Psoas muscle (tissue), 8 donors: ENCODE results near the gene NUBP2. TPM values are rescaled to one million over a fixed set of nuclear protein-coding genes. Genes with fewer than 3 reads are reported as not detected.
A peak's percentile ranks its signal among the peaks of the same experiment; 100 is the strongest.

Experiments
- ATAC-seq, 4 donors: fragments of 200-7000 bp; cut with Tn5 transposase; one replicate each; pipeline ENCODE4 v1.9.1; 2020; ENCODE audit warnings: moderate library complexity in 3 of 4, mild to moderate bottlenecking in 2 of 4
- DNase-seq, 2 donors: peaks; one replicate each; pipeline ENCODE4 v3.0.0-alpha.2; 2020
- H3K27ac ChIP-seq: fragments of 200-600 bp; one replicate; pipeline ENCODE4 v1.8.0; 2022
- H3K27me3 ChIP-seq, 3 donors: fragments of 200-600 bp in 1 of 3; one replicate each; pipeline versions ENCODE4 v1.6.1 to v1.8.0; 2013 to 2022; ENCODE audit warnings: low read length in 2 of 3, mild to moderate bottlenecking in 2 of 3, moderate library complexity in 1 of 3; ENCODE audit not compliant: insufficient read depth in 3 of 3
- H3K36me3 ChIP-seq, 2 donors: fragments of 200-600 bp in 1 of 2; one replicate each; pipeline versions ENCODE4 v1.6.1 to v1.8.0; 2013 to 2022; ENCODE audit warnings: low read depth in 1 of 2, mild to moderate bottlenecking in 1 of 2, moderate library complexity in 1 of 2; ENCODE audit not compliant: insufficient read depth in 1 of 2
- H3K4me1 ChIP-seq: fragments of 200-600 bp; one replicate; pipeline ENCODE4 v1.8.0; 2022
- H3K4me3 ChIP-seq: fragments of 200-600 bp; one replicate; pipeline ENCODE4 v1.8.0; 2022; ENCODE audit warnings: mild to moderate bottlenecking
- H3K9me3 ChIP-seq: fragments of 200-600 bp; one replicate; pipeline ENCODE4 v1.8.0; 2022
- WGBS, 3 donors: extraction: QIAGEN DNeasy Blood & Tissue Kit; methylation state at CpG; one replicate each; pipeline versions ENCODE4 v1.1.6 to v1.1.7; 2013; 5-methylcytosine and 5-hydroxymethylcytosine counted together
- intact Hi-C, 2 donors: fragments of 100-400 bp; cut with DNase I; formaldehyde crosslinking; loops; one replicate each; pipeline versions ENCODE4 v1.11.0 to v1.14.2; 2022
- polyA plus RNA-seq, 3 donors: library from polyadenylated mRNA; stranded (reverse); fragments of 200-250 nt; gene quantifications; one replicate each; pipeline ENCODE4 v1.2.3, GENCODE V29; 2013
- total RNA-seq, 4 donors: library from RNA; stranded (reverse); fragmentation: NEBNext Ultra II Directional in 2 of 4; extraction: Animal tissue kit (Norgen Biotek cat#: 25700) in 2 of 4; gene quantifications; one replicate each; pipeline versions ENCODE4 v1.2.1 to v1.2.4, GENCODE V29; 2021 to 2023
- TF ChIP-seq, protein P1 (sequence below): fragments of 200-600 bp; IDR thresholded peaks from one replicate; pipeline ENCODE4 v1.8.0; 2022; ENCODE audit warnings: antibody characterized with exemption
- donor health status: healthy with polysubstance abuse.
- donor health status: DM: no; HTN: no; CAD: no; lungs with moderate emphysema.
- donor health status: Bipolar disorder and iron deficiency.
- donor health status: healthy.
- donor health status: DM: yes; HTN: yes; CAD: no.
- donor health status: DM: no; HTN: no; CAD: no.
- donor health status: DM: no; HTN: no; CAD: no.
- donor health status: DM: yes; HTN: yes; CAD: no.

The NUBP2 gene
- total and polyA plus RNA-seq, 7 donors: 34.7 to 96.0 (median 44.7) TPM

DNA sequence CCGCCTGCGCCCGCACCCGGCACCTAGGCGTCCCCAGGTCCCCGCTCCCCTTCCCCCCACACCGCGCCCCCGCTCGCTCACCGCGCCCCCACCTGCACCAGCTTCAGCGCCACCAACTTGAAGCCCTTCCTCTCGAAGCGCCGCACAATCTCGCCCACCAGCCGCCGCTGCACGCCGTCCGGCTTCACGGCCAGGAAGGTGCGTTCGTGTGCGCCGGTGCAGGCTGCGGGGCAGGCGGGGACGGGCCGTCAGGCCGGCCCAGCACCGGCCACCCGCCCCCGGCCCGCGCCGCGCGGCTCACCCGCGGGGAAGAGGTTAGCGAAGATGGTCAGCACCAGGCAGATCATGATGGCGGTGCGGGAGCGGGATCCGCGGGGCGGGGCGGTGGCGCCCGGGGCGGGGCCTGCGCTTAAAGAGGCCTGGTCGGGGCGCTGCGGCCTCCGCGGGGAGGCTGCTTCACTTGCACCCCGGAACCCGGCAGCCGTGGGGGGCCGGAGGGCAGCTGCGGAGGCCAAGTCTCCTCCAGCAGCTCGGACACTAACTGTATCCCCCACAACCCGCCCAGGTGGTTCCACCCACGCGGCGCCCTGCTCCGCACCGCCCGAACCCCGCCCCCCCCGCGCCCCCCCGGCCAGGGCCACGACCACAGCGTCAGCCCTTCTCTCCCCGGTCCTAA, 11.4 kb upstream of the NUBP2 start, which contains the start of gene NME3:
TSS of gene NME3 (minus strand) at position 356 of the 676 bp plus-strand sequence. CDS start at position 347, 9 bp downstream.
- TF ChIP-seq, protein P1, sequence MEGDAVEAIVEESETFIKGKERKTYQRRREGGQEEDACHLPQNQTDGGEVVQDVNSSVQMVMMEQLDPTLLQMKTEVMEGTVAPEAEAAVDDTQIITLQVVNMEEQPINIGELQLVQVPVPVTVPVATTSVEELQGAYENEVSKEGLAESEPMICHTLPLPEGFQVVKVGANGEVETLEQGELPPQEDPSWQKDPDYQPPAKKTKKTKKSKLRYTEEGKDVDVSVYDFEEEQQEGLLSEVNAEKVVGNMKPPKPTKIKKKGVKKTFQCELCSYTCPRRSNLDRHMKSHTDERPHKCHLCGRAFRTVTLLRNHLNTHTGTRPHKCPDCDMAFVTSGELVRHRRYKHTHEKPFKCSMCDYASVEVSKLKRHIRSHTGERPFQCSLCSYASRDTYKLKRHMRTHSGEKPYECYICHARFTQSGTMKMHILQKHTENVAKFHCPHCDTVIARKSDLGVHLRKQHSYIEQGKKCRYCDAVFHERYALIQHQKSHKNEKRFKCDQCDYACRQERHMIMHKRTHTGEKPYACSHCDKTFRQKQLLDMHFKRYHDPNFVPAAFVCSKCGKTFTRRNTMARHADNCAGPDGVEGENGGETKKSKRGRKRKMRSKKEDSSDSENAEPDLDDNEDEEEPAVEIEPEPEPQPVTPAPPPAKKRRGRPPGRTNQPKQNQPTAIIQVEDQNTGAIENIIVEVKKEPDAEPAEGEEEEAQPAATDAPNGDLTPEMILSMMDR: no peak
- no peaks in the 10 kb centered on the region for H3K9me3 ChIP-seq
- H3K4me3 ChIP-seq: peak within 1 kb of the TSS; percentile 76
- ATAC-seq (peak; percentile 42 to 57 (median 54)), DNase-seq (peak; percentile 81 to 88)
- peak within 1 kb of the TSS; percentile 90 for H3K27ac ChIP-seq
- H3K4me1 ChIP-seq: peaks cover 18% of the 10 kb centered on the region
- 0 to 1% (median 1%) methylated on average over 42 to 79 of the region's 79 CpGs for WGBS, 3 donors
- H3K36me3 ChIP-seq: peaks cover 4 to 48% of the 10 kb centered on the region in 2 donors
- no peaks in the 10 kb centered on the region for H3K27me3 ChIP-seq
- intact Hi-C loops: loop anchor here (5.0 to 10.0 kb wide), 2 partner anchors 64 to 173 kb away; partner anchors contain the start of genes MAPK8IP3 (in 1 of the 2) and MSRB1 (in 1 of the 2)

DNA sequence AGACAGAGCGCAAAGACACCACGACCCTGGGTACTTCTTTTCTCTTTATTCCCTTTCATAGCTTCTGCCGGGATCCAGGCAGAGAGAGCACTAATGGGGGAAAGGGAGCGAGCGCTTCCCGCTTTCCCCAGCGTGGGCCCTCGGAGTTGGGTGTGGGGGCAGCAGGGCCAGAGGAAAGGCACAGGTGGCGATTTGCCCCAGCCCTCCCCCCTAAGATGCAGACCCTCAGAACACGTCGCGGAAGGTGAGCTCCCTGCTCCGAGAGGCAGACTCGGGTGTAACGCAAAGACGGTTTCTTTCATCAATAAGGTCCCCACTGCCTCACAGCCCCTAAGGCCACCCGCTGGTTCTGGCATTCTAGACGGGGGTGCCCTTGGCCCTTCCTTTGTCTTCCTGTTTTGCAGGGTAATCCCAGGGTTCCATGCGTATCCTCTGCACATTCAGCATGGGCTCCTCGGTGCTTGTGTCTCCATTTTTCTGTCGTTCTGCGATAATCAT, 10.8 kb upstream of the NUBP2 start:
- 13 to 16% (median 14%) methylated on average over 20 to 22 of the region's 22 CpGs for WGBS, 3 donors
- ATAC-seq (no peak), DNase-seq (peak in 1 of 2 donors; percentile 56)
- no peaks in the 10 kb centered on the region for H3K9me3 ChIP-seq
- intact Hi-C loops: loop anchor here (5.0 to 10.0 kb wide), 2 partner anchors 65 to 173 kb away; partner anchors contain the start of genes MAPK8IP3 (in 1 of the 2) and MSRB1 (in 1 of the 2)
- peak overlapping the region; percentile 90 for H3K27ac ChIP-seq
- H3K36me3 ChIP-seq: peaks cover 4 to 48% of the 10 kb centered on the region in 2 donors
- TF ChIP-seq, protein P1: no peak
- H3K4me3 ChIP-seq: peak overlapping the region; percentile 76
- peaks cover 18% of the 10 kb centered on the region for H3K4me1 ChIP-seq
- no peaks in the 10 kb centered on the region for H3K27me3 ChIP-seq

DNA sequence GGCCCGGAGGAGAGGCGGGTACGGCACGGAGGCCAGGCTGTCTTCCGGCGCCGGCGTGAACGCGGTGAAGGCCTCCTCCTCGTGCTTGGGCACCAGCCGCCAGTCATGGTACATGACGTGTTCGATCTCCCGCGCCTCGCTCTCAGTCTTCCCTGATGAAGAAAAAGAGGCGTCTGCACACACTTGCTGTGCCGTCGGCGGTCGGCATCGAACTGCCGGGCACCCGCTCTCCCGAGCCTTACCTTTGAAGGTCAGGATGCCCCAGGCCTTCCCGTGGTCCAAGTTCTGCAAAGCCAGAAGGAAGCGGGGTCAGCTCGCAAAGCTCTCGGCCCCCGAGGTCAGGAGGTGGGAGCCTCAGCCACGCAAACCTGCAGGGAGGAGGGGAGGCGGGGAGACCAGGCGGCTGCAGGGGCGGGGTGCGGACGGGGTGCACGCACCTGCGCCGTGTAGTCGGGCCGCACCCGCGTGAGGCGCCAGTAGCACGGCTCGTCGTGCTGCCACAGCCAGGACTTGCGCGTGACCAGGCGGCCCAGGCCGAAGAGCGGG, 10.3 kb upstream of the NUBP2 start, which contains the start of gene EME2:
TSS of gene EME2 (plus strand) at position 449 of the 546 bp plus-strand sequence. CDS start 418 bp downstream, outside the sequence.
- Histone ChIP-seq H3K27ac (peak within 1 kb of the TSS; percentile 90), H3K4me1 (peaks cover 18% of the 10 kb centered on the region), H3K4me3 (peak within 1 kb of the TSS; percentile 76), H3K9me3 (no peaks in the 10 kb centered on the region), H3K27me3 (no peaks in the 10 kb centered on the region), H3K36me3 (peaks cover under 1 to 48% of the 10 kb centered on the region in 2 donors)
- intact Hi-C loops: loop anchor here (5.0 to 10.0 kb wide), 2 partner anchors 65 to 172 kb away; partner anchors contain the start of genes MAPK8IP3 (in 1 of the 2) and MSRB1 (in 1 of the 2)
- 0 to 1% (median 1%) methylated on average over 43 to 53 of the region's 53 CpGs for WGBS, 3 donors
- TF ChIP-seq, protein P1: no peak
- peak; percentile 7 to 13 (median 11) for ATAC-seq
- peak in 1 of 2 donors; percentile 61 for DNase-seq

DNA sequence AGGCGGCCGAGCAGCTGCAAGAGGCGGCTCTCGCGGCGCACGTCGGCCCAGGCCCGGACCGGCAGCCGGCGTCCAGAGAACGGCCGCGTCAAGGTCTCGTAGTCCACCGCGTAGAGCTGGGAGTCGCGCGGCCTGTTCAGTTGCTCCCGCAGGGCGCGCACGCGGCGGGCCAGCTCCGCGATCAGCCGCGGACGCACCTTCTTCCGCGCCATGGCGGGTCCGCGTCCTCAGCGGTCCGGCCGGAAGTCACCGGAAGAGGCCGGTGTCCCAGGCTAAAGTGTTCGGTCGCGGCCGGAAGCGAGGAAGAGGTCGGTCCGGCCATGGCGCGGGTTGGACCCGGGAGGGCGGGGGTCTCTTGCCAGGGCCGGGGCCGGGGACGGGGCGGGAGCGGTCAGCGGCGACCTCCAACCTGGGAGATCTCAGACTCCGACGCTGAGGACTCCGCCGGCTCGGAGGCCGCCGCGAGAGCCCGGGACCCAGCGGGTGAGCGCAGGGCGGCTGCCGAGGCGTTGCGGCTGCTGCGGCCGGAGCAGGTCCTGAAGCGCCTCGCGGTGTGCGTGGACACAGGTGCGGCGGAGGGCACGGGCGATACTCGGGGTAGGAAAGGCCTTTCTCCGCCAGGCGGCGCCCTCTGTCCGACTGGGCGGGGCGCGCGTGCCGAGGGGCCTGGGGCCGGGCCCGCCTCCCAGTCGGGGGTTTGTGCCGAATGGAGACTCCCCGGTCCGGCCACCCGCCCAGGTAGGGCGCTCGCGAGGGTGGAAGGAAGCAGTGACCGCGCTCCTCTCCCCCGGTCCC, 9.7 kb upstream of the NUBP2 start, which contains the start of gene MRPS34:
TSS of gene MRPS34 (minus strand) at position 227 of the 795 bp plus-strand sequence. CDS start at position 212, 15 bp downstream.
- Histone ChIP-seq H3K4me3 (peak within 1 kb of the TSS; percentile 76), H3K9me3 (no peaks in the 10 kb centered on the region), H3K36me3 (peaks cover 0 to 48% of the 10 kb centered on the region in 2 donors), H3K27me3 (no peaks in the 10 kb centered on the region), H3K27ac (peak within 1 kb of the TSS; percentile 90), H3K4me1 (peaks cover 18% of the 10 kb centered on the region)
- intact Hi-C loops: loop anchor here (5.0 to 10.0 kb wide), 2 partner anchors 66 to 172 kb away; partner anchors contain the start of genes MAPK8IP3 (in 1 of the 2) and MSRB1 (in 1 of the 2)
- TF ChIP-seq, protein P1: peak; percentile 66
- ATAC-seq (peak; percentile 65 to 80 (median 78)), DNase-seq (peak; percentile 87 to 92)
- 0 to 1% (median 1%) methylated on average over 62 to 108 of the region's 108 CpGs for WGBS, 3 donors
